GM23338 (cell line): ENCODE data around the gene STIP1. TPM values are rescaled to one million over a fixed set of nuclear protein-coding genes. Genes with fewer than 3 reads are reported as not detected.

Experiments used
- ATAC-seq: fragments of 200-7000 bp; cut with Tn5 transposase; 3 replicates; pipeline ENCODE4 v1.9.1; 2020
- DNase-seq: peaks from one replicate; pipeline ENCODE4 v3.0.0-alpha.2; 2015; ENCODE audit warnings: low spot score
- H2AFZ ChIP-seq: fragments of 200-600 bp; sonication (generic); 2 replicates; pipeline ENCODE4 v1.8.0; 2016; ENCODE audit warnings: antibody characterized with exemption, mild to moderate bottlenecking, moderate library complexity
- H3F3A ChIP-seq: fragments of 200-600 bp; sonication (generic); replicated peaks from 2 replicates; pipeline ENCODE4 v1.8.0; 2017; ENCODE audit warnings: antibody characterized with exemption, mixed run types, low read depth
- H3K27ac ChIP-seq: fragments of 200-600 bp; sonication (generic); 2 replicates; pipeline ENCODE4 v1.6.1; 2016; ENCODE audit warnings: low read depth
- H3K27me3 ChIP-seq: fragments of 200-600 bp; sonication (generic); 2 replicates; pipeline ENCODE4 v1.8.0; 2016; ENCODE audit warnings: mild to moderate bottlenecking, mixed run types, moderate library complexity; ENCODE audit not compliant: insufficient read depth
- H3K36me3 ChIP-seq: fragments of 200-600 bp; sonication (generic); 2 replicates; pipeline ENCODE4 v1.8.0; 2016; ENCODE audit warnings: mild to moderate bottlenecking; ENCODE audit not compliant: insufficient read depth
- H3K4me1 ChIP-seq: fragments of 200-600 bp; sonication (generic); 2 replicates; pipeline ENCODE4 v1.8.0; 2016; ENCODE audit warnings: mild to moderate bottlenecking, moderate library complexity; ENCODE audit not compliant: insufficient read depth
- H3K4me2 ChIP-seq: fragments of 200-600 bp; sonication (generic); 2 replicates; pipeline ENCODE4 v1.7.1; 2017; ENCODE audit warnings: mixed run types
- H3K4me3 ChIP-seq: fragments of 200-600 bp; sonication (generic); 2 replicates; pipeline ENCODE4 v1.6.1; 2016; ENCODE audit warnings: mixed run types
- H3K79me2 ChIP-seq: fragments of 200-600 bp; sonication (generic); replicated peaks from 2 replicates; pipeline ENCODE4 v1.8.0; 2017; ENCODE audit warnings: mild to moderate bottlenecking; ENCODE audit not compliant: insufficient read depth
- H3K9me2 ChIP-seq: fragments of 200-600 bp; sonication (generic); 2 replicates; pipeline ENCODE4 v1.8.0; 2017; ENCODE audit not compliant: insufficient read depth
- H4K20me1 ChIP-seq: fragments of 200-600 bp; sonication (generic); replicated peaks from 2 replicates; pipeline ENCODE4 v1.8.0; 2017; ENCODE audit warnings: mild to moderate bottlenecking; ENCODE audit not compliant: insufficient read depth
- H3K27ac Mint-ChIP-seq: 2 replicates; pipeline ENCODE4 v1.8.0; 2020; ENCODE audit warnings: inconsistent platforms, mild to moderate bottlenecking, moderate library complexity, mixed read lengths
- H3K27me3 Mint-ChIP-seq: 3 replicates; pipeline ENCODE4 v1.8.0; 2022; ENCODE audit warnings: low read depth, mild to moderate bottlenecking, moderate library complexity, mixed read lengths, inconsistent platforms; ENCODE audit not compliant: insufficient read depth, poor library complexity
- H3K36me3 Mint-ChIP-seq: 3 replicates; pipeline ENCODE4 v1.8.0; 2021; ENCODE audit warnings: low read depth, mild to moderate bottlenecking, inconsistent platforms, moderate library complexity, mixed read lengths
- H3K4me1 Mint-ChIP-seq: 3 replicates; pipeline ENCODE4 v1.8.0; 2020; ENCODE audit warnings: mild to moderate bottlenecking, inconsistent platforms, mixed read lengths
- H3K4me3 Mint-ChIP-seq: 3 replicates; pipeline ENCODE4 v1.8.0; 2021; ENCODE audit warnings: moderate library complexity, mild to moderate bottlenecking, inconsistent platforms, mixed read lengths
- H3K9me3 Mint-ChIP-seq: 3 replicates; pipeline ENCODE4 v1.8.0; 2020; ENCODE audit warnings: moderate library complexity, mild to moderate bottlenecking, inconsistent platforms, mixed read lengths
- CREB1 ChIP-seq: fragments of 250-450 bp; sonication (Bioruptor Pico); IDR thresholded peaks from 2 replicates; pipeline ENCODE4 v1.5.0; 2020; ENCODE audit warnings: low read depth, mild to moderate bottlenecking, moderate library complexity
- EZH2 ChIP-seq: fragments of 200-600 bp; sonication (generic); IDR thresholded peaks from one replicate; pipeline ENCODE4 v1.8.0; 2017; ENCODE audit warnings: antibody characterized with exemption, mild to moderate bottlenecking, low read depth; ENCODE audit not compliant: unreplicated experiment
- EZH2phosphoT487 ChIP-seq: fragments of 200-600 bp; sonication (generic); IDR thresholded peaks from one replicate; pipeline ENCODE4 v1.8.1; 2018; ENCODE audit warnings: antibody characterized with exemption; ENCODE audit not compliant: unreplicated experiment
- NANOG ChIP-seq: IDR thresholded peaks from 2 replicates; pipeline ENCODE4 v1.6.1; 2016; ENCODE audit warnings: antibody characterized with exemption, borderline replicate concordance
- POLR2AphosphoS5 ChIP-seq: IDR thresholded peaks from 2 replicates; pipeline ENCODE4 v1.6.1; 2016; ENCODE audit warnings: antibody characterized with exemption, low read depth
- REST ChIP-seq: IDR thresholded peaks from one replicate; pipeline ENCODE4 v1.6.1; 2018; ENCODE audit warnings: antibody characterized with exemption; ENCODE audit not compliant: unreplicated experiment
- STAT1 ChIP-seq: IDR thresholded peaks from one replicate; pipeline ENCODE4 v1.6.1; 2016; ENCODE audit warnings: antibody characterized with exemption; ENCODE audit not compliant: unreplicated experiment
- ZNF114 ChIP-seq: fragments of 250-450 bp; sonication (Bioruptor Pico); IDR thresholded peaks from 2 replicates; pipeline ENCODE4 v1.5.0; 2020; ENCODE audit warnings: mild to moderate bottlenecking, moderate library complexity
- ZNF331 ChIP-seq: fragments of 250-450 bp; sonication (Bioruptor Pico); IDR thresholded peaks from 2 replicates; pipeline ENCODE4 v1.5.0; 2020; ENCODE audit warnings: low read depth, mild to moderate bottlenecking, moderate library complexity
- polyA plus RNA-seq: library from polyadenylated mRNA; unstranded; fragments of >200 nt; fragmentation: Nextera tagmentation; extraction: Ambion mirVana; gene quantifications from 2 replicates; pipeline ENCODE4 v1.2.1, GENCODE V29; 2016
- total RNA-seq: library from RNA; depleted of rRNA; stranded (reverse); fragments of >200 nt; shearing (Covaris generic); gene quantifications from 2 replicates; pipeline ENCODE4 v1.2.3, GENCODE V29; 2014
- TF ChIP-seq, protein P1 (sequence below), 2 experiments: fragments of 200-600 bp in 1 of 2; sonication (generic) in 1 of 2; conservative IDR thresholded peaks; 2 replicates each; pipeline versions ENCODE4 v1.5.1 to v1.6.1; 2016 to 2017; ENCODE audit warnings: antibody characterized with exemption in 2 of 2, low read depth in 2 of 2, mild to moderate bottlenecking in 2 of 2, moderate library complexity in 1 of 2
- TF ChIP-seq, protein P2 (sequence below): IDR thresholded peaks from 2 replicates; pipeline ENCODE4 v1.6.1; 2016; ENCODE audit warnings: antibody characterized with exemption
- TF ChIP-seq, protein P3 (sequence below): fragments of 250-450 bp; sonication (Bioruptor Pico); IDR thresholded peaks from 2 replicates; pipeline ENCODE4 v1.5.0; 2020; ENCODE audit warnings: mild to moderate bottlenecking, moderate library complexity

Gene STIP1
- total and polyA plus RNA-seq, 2 experiments from 2014 or later: 213 to 351 TPM

DNA sequence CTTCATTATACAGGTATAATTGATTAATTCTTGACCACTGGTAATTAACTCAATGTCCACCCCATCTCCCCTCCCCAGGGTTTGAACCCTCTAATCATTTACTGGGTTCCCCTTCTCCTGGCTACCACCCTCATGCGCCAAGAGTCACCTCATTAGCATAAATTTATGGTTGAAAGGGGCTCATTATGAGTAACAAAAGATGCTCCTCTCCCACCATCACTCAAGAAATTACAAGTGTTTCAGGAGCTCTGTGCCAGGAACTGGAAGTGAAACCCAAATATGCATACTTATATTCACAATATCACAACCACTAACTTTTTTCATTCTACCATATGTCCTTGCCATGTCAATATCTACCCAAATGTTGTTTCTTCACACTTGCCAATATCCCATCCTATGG lies 7.8 kb upstream of the STIP1 start:
- H3F3A ChIP-seq: peaks cover 15% of the 10 kb centered on the region
- H3K36me3 Mint-ChIP-seq: peaks cover 36% of the 10 kb centered on the region
- TF ChIP-seq NANOG: no peak
- no peak for TF ChIP-seq CREB1
- TF ChIP-seq POLR2AphosphoS5: no peak
- TF ChIP-seq EZH2: no peak
- TF ChIP-seq, protein P1, sequence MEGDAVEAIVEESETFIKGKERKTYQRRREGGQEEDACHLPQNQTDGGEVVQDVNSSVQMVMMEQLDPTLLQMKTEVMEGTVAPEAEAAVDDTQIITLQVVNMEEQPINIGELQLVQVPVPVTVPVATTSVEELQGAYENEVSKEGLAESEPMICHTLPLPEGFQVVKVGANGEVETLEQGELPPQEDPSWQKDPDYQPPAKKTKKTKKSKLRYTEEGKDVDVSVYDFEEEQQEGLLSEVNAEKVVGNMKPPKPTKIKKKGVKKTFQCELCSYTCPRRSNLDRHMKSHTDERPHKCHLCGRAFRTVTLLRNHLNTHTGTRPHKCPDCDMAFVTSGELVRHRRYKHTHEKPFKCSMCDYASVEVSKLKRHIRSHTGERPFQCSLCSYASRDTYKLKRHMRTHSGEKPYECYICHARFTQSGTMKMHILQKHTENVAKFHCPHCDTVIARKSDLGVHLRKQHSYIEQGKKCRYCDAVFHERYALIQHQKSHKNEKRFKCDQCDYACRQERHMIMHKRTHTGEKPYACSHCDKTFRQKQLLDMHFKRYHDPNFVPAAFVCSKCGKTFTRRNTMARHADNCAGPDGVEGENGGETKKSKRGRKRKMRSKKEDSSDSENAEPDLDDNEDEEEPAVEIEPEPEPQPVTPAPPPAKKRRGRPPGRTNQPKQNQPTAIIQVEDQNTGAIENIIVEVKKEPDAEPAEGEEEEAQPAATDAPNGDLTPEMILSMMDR (conservative IDR thresholded peaks at IDR 0.05; ENCODE audit: low read depth in 2 of 2): no peak
- TF ChIP-seq ZNF331 (CRISPR knock-in tag): no peak
- TF ChIP-seq EZH2phosphoT487: no peak
- TF ChIP-seq, protein P2, sequence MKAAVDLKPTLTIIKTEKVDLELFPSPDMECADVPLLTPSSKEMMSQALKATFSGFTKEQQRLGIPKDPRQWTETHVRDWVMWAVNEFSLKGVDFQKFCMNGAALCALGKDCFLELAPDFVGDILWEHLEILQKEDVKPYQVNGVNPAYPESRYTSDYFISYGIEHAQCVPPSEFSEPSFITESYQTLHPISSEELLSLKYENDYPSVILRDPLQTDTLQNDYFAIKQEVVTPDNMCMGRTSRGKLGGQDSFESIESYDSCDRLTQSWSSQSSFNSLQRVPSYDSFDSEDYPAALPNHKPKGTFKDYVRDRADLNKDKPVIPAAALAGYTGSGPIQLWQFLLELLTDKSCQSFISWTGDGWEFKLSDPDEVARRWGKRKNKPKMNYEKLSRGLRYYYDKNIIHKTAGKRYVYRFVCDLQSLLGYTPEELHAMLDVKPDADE: no peak
- no peak for TF ChIP-seq REST
- TF ChIP-seq, protein P3, sequence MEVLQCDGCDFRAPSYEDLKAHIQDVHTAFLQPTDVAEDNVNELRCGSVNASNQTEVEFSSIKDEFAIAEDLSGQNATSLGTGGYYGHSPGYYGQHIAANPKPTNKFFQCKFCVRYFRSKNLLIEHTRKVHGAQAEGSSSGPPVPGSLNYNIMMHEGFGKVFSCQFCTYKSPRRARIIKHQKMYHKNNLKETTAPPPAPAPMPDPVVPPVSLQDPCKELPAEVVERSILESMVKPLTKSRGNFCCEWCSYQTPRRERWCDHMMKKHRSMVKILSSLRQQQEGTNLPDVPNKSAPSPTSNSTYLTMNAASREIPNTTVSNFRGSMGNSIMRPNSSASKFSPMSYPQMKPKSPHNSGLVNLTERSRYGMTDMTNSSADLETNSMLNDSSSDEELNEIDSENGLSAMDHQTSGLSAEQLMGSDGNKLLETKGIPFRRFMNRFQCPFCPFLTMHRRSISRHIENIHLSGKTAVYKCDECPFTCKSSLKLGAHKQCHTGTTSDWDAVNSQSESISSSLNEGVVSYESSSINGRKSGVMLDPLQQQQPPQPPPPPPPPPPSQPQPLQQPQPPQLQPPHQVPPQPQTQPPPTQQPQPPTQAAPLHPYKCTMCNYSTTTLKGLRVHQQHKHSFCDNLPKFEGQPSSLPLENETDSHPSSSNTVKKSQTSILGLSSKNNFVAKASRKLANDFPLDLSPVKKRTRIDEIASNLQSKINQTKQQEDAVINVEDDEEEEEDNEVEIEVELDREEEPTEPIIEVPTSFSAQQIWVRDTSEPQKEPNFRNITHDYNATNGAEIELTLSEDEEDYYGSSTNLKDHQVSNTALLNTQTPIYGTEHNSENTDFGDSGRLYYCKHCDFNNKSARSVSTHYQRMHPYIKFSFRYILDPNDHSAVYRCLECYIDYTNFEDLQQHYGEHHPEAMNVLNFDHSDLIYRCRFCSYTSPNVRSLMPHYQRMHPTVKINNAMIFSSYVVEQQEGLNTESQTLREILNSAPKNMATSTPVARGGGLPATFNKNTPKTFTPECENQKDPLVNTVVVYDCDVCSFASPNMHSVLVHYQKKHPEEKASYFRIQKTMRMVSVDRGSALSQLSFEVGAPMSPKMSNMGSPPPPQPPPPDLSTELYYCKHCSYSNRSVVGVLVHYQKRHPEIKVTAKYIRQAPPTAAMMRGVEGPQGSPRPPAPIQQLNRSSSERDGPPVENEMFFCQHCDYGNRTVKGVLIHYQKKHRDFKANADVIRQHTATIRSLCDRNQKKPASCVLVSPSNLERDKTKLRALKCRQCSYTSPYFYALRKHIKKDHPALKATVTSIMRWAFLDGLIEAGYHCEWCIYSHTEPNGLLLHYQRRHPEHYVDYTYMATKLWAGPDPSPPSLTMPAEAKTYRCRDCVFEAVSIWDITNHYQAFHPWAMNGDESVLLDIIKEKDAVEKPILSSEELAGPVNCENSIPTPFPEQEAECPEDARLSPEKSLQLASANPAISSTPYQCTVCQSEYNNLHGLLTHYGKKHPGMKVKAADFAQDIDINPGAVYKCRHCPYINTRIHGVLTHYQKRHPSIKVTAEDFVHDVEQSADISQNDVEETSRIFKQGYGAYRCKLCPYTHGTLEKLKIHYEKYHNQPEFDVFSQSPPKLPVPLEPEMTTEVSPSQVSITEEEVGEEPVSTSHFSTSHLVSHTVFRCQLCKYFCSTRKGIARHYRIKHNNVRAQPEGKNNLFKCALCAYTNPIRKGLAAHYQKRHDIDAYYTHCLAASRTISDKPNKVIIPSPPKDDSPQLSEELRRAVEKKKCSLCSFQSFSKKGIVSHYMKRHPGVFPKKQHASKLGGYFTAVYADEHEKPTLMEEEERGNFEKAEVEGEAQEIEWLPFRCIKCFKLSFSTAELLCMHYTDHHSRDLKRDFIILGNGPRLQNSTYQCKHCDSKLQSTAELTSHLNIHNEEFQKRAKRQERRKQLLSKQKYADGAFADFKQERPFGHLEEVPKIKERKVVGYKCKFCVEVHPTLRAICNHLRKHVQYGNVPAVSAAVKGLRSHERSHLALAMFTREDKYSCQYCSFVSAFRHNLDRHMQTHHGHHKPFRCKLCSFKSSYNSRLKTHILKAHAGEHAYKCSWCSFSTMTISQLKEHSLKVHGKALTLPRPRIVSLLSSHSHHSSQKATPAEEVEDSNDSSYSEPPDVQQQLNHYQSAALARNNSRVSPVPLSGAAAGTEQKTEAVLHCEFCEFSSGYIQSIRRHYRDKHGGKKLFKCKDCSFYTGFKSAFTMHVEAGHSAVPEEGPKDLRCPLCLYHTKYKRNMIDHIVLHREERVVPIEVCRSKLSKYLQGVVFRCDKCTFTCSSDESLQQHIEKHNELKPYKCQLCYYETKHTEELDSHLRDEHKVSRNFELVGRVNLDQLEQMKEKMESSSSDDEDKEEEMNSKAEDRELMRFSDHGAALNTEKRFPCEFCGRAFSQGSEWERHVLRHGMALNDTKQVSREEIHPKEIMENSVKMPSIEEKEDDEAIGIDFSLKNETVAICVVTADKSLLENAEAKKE (CRISPR knock-in tag): no peak
- no peak for TF ChIP-seq STAT1
- no peak for TF ChIP-seq ZNF114 (CRISPR knock-in tag)
- ATAC-seq: no peak
- peaks cover 4% of the 10 kb centered on the region; the same call in 1 of the 2 replicates for H3K79me2 ChIP-seq
- H3K27me3 ChIP-seq: no peaks in the 10 kb centered on the region
- no peak overlapping the region for H3K27ac Mint-ChIP-seq
- H2AFZ ChIP-seq: no peak overlapping the region
- H3K4me1 ChIP-seq: peaks cover 18% of the 10 kb centered on the region; the same call in 1 of the 2 replicates
- peaks cover 14% of the 10 kb centered on the region for H3K9me3 Mint-ChIP-seq
- no peak overlapping the region for H3K27ac ChIP-seq
- H3K4me2 ChIP-seq: no peak overlapping the region
- H3K4me1 Mint-ChIP-seq: peaks cover 22% of the 10 kb centered on the region
- no peaks in the 10 kb centered on the region for H3K36me3 ChIP-seq
- H4K20me1 ChIP-seq: peaks cover 14% of the 10 kb centered on the region
- DNase-seq: no peak
- no peak overlapping the region for H3K4me3 Mint-ChIP-seq
- H3K9me2 ChIP-seq: no peaks in the 10 kb centered on the region
- H3K27me3 Mint-ChIP-seq: peaks cover 27% of the 10 kb centered on the region
- H3K4me3 ChIP-seq: no peak overlapping the region
